ENCODE results near the gene TCEAL9.

DNA sequence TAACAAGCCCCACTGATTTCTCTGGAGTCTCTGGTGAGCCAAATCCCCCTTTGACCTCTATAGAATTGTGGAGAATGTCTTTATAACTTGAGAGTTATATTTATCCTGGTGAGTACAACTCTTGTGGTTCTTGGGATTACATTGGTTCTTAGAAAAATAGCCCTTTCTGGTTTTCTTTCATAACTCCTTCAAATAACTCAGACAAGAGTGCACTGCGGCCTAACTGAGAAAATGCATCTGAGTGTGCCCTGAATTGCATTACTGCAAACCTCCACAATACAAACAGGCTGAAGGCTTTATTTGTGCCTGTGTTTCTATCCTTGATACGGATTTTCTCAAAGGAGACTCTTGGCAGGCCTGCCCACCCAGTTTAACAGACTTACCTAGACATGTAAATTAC, 22.7 kb downstream of the TCEAL9 start:
- no peak for TF ChIP-seq POLR2AphosphoS5 (IDR thresholded peaks at IDR 0.05; ENCODE audit: low read depth, low read length)
- no peak for TF ChIP-seq TAF1 (IDR thresholded peaks at IDR 0.05; ENCODE audit: borderline replicate concordance, insufficient read depth, low read length)
